GM12801 (cell line): ENCODE data around the gene HDAC9.

Experiments used
- CTCF ChIP-seq: IDR thresholded peaks from one replicate; pipeline ENCODE4 v1.5.1; 2011; ENCODE audit warnings: control low read depth; ENCODE audit not compliant: insufficient read length; ENCODE audit errors: extremely low read depth

The HDAC9 gene

DNA sequence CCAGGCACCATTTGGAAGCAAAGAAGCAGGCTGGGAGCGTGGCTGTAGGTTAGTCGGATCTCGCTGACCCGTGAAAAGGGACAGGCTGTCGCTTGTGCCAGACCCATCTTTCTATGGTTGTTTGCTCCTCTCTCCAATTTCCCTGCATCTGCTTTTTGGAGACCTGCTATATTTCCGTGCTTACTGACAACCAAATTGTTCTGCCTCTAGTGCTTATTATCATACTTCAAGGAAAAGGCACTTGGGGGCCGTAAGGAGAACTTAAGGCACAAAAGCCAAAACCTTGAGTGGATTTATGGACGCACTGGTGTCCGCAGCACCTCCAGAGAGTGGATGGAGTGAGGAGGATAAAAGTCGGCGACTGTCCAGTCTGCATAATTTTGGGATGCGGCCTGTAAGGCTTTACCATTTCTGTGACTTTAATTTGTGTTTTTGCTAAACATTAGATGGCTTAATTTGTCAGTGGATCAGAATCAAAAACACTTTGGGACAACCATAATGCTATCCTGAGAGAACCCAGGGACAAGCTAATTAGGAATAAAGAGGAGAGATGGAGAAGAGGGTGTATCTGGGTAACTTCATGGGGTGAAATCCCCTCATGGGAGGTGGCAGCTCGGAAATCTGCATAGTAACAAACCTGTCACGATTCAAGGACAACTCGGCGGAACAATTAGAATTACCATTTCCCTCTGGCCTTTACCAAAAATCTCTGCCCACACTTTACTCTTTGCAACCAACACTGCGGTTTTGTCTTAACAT, 206.7 kb downstream of the HDAC9 start:
- TF ChIP-seq CTCF: no peak

DNA sequence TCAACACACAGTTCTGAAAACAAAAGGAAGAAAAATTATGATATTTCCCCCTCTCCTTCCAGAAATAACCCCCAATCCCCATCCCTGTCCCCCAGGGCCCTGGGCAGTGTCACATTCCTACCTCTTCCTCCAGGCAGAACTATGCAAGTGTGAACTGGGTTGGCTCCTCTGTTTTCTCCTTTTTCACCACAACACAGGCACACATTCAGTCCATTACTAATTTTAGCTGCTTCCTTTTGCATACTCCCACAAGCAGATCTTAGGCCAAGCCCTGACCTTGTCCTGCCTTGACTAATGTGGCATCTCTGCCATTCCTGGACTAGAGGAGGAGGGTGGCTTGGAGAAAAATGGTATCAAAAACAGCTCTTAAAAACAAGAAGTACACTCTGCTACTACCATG, 208.1 kb downstream of the HDAC9 start:
- TF ChIP-seq CTCF: no peak

DNA sequence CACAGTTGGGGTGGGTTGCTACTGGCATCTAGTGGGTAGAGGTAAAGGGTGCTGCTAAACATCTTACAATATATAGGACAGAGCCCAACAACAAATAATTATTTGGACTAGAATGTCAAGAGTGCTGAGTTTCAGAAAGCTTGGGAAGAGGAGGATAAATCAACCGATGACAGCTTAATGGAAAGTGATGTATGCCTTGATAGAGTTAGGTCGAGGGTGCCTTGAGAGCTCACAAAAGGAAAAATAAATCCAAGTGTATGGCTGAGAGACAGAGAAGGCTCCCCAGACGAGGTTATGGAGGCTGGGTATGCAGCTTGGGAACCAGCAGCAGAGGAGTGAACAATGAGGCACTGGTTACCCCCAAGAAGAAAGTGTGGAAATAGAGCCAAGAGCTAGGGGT, 211.1 kb downstream of the HDAC9 start:
- TF ChIP-seq CTCF: no peak

DNA sequence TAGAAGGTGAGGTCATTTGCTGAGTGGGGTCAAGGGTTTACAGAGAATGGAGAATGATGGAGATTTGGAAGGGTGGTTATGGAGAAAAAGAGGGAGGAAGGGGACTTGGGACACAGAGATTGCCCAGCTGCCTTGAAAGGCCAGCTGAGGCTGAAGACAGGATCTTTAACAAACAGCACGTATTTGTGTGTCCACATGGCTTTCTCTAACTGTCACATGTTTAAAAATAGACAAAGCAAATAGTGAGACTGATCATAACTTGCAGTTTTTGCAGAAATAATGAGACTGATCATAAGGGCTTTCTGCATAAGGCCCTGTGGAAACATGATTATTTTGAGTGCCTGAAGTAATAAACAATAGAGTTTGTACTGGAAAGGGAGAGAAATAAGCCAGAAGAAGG, 212.7 kb downstream of the HDAC9 start:
- TF ChIP-seq CTCF: no peak

GRCh38 chr7:18715988-18716387, 220.4 kb downstream of the HDAC9 start:
- no peak for TF ChIP-seq CTCF

GRCh38 chr7:18721429-18721828, 225.9 kb downstream of the HDAC9 start:
- no peak for TF ChIP-seq CTCF

DNA sequence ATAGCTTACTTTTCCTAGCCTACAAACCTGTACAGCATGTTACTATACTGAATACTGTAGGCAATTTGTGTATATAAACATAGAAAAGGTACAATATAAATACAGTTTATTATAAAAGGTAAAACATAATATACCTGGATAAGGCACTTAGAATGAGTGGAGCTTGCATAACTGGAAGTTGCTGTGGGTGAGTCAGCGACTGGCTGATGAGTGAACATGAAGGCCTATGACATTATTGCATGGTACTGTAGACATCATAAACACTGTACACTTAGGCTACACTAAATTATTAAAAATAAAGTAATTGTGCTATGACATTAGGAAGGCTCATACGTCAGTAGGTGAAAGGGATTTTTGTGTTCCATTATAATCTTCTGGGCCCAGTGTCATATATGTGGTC, 228.8 kb downstream of the HDAC9 start:
- no peak for TF ChIP-seq CTCF
